ENCODE data around the gene SIRT5.

The SIRT5 gene

GRCh38 chr6:13589801-13590200 is 15.4 kb downstream of the SIRT5 start:
- no peak for DNase-seq (ENCODE audit: low read depth in 2 of 2)

DNA sequence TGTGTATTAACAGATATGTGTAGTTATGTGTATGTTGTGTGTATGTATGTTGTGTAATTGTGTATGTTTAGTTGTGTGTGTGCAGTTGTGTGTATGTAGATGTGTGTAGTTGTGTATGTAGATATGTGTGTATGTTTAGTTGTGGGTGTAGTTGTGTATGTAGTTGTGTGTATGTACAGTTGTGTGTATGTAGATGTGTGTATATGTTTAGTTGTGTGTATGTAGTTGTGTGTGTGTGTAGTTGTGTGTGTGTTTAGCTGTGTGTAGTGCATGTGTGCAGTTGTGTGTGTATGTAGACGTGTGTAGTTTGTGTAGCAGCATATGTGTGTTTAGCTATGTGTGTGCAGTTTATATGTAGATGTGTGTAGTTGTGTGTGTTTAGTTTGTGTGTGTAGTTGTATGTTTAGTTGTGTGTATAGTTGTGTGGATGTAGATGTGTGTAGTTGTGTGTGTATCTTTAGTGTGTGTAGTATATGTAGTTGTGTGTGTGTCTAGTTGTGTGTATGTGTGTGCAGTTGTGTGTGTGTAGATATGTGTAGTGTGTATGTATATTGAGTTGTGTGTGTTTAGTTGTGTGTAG is 16.3 kb downstream of the SIRT5 start:
- DNase-seq (ENCODE audit: low read depth in 2 of 2): no peak

GRCh38 chr6:13591205-13591921 is 17.0 kb downstream of the SIRT5 start:
- DNase-seq (ENCODE audit: low read depth in 2 of 2): no peak

DNA sequence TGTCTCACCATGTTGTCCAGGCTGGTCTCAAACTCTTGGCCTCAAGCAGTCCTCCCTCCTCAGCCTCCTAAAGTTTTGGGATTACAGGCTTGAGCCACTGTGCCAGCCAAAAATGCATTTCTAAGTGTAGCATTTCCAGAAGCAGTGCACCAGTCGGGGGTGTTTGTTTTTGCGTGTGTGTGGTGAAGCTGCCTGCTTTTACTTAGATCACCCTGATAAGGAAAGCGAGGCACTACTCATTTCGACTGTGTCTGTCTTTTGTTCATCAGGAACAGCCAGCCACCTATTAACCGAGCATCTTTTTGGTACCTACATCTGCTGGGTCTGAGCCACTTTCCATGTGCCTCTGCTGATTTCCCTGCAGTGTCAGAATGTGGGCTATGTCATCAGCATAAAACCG is 18.7 kb downstream of the SIRT5 start:
- no peak for DNase-seq (ENCODE audit: low read depth in 2 of 2)

DNA sequence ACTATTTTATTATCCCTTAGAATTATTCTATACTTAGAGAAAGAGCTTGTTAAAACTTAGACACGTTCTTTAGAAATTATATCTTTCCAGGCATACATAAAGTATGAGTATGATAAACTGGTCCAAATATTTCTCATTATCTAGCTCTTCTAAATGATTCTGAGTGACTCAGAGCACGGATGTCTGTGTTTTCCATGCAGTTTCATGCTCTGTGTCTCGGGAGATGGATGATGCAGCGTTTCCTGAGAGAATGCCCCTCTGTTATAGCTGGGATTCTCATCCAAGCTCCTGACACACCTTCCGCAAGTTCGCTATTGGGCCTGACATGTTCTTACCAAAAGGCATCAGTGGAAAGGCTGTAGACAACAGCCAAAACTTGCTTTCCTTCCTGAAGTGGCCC is 19.3 kb downstream of the SIRT5 start:
- no peak for DNase-seq (ENCODE audit: low read depth in 2 of 2)

GRCh38 chr6:13597073-13597472 is 22.7 kb downstream of the SIRT5 start:
- DNase-seq (ENCODE audit: low read depth in 2 of 2): no peak

- DNase-seq (ENCODE audit: low read depth in 2 of 2): no peak
These were observed 25.6 kb downstream of the SIRT5 start for GRCh38 chr6:13600036-13600435.

DNA sequence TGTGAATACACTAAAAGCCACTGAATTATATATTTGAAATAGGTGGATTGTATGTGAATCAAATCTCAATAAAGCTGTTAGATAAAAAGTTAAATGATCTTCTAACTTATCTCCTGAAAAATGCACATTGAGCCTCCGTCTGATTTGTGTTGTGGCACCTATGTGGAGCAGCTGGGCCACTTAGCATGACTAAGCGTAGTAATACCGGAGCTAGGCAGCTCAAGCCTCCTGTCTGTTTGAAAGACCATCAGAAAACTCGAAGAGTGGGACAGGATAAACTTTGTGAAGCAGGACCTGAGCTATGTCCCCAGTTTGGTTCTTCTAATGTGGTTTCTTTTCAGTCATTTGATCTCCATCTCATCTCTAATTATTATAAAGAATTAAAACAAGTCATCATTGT is 29.7 kb downstream of the SIRT5 start:
- DNase-seq (ENCODE audit: low read depth in 2 of 2): no peak

- DNase-seq (ENCODE audit: low read depth in 2 of 2): no peak
These were observed 30.4 kb downstream of the SIRT5 start for GRCh38 chr6:13604546-13605416.

- no peak for DNase-seq (ENCODE audit: low read depth in 2 of 2)
These were observed 31.2 kb downstream of the SIRT5 start for GRCh38 chr6:13605634-13606033.

DNA sequence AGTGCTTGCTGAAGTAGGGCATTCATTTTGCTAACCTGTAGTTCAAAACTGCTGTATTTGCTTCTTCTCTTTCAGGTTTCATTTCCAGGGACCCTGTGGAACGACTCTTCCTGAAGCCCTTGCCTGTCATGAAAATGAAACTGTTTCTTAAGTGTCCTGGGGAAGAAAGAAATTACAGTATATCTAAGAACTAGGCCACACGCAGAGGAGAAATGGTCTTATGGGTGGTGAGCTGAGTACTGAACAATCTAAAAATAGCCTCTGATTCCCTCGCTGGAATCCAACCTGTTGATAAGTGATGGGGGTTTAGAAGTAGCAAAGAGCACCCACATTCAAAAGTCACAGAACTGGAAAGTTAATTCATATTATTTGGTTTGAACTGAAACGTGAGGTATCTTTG is 37.3 kb downstream of the SIRT5 start:
- no peak for DNase-seq (ENCODE audit: low read depth in 2 of 2)

DNA sequence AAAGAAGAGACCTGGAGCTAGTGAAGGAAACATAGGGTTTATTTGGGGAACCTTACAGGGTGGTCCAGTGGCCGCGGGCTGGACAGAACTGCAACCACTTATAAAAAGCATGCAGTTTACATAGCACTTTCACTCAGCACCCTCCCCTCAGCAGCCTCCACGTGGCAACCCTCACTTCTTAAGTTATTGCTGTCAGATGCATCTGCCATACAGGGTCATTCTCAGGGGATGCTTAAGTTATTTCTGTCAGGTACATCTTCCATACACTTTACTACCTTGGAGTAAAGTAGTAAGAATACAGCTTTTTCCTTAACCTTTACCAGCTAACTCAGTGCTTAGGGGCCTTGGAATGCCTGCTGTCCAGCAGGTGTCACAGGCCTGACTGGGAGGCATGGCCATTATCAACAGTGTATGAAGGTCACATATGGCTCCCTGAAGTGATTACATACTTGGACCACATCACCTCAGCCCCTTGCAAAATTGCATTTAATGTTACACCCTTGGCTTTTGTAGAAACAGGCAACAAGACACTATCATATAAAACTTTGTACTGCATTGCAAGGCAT is 38.7 kb downstream of the SIRT5 start:
- DNase-seq (ENCODE audit: low read depth in 2 of 2): no peak

- peak in 1 of 2 donors; percentile 15 for DNase-seq (ENCODE audit: low read depth in 2 of 2)
These were observed 39.9 kb downstream of the SIRT5 start for GRCh38 chr6:13614126-13614925.

DNA sequence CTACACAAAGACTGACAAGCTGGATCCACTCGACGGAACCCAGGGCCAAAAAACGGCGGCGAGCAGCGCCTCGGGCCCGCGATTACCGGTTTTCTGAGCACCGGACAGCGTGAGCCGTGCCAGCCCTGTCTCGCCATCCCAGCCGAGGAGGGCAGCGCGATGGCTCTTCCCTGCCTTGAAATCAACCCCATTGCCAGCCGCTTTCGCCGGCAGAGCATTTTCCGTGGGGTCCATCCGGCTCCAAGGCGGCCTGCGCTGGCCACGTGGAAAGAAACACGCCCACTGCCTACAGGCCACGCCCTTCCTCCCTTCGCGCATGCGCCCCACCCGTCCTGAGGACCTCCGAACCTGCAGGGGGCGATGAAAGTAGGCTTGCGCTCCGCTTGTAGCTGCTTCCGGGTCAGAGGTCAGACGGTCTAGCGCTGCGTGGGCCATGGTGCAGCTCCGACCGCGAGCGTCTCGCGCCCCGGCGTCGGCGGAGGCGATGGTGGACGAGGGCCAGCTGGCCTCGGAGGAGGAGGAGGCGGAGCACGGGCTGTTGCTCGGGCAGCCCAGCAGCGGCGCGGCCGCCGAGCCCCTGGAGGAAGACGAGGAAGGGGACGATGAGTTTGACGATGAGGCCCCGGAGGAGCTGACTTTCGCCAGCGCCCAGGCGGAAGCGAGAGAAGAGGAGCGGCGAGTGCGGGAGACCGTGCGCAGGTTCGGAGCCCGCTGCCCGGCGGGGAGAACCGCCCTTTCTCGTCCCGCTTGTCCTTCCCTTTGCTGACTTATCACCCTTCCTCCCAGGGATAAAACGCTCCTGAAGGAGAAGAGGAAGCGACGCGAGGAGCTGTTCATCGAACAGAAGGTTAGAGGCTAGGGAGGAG is 40.8 kb downstream of the SIRT5 start, which contains the start of gene NOL7:
NOL7 (plus strand) TSS at position 410 of the 866 bp plus-strand sequence; CDS start at position 434, 24 bp downstream.
- DNase-seq (ENCODE audit: low read depth in 2 of 2): peak; percentile 95 to 97

DNA sequence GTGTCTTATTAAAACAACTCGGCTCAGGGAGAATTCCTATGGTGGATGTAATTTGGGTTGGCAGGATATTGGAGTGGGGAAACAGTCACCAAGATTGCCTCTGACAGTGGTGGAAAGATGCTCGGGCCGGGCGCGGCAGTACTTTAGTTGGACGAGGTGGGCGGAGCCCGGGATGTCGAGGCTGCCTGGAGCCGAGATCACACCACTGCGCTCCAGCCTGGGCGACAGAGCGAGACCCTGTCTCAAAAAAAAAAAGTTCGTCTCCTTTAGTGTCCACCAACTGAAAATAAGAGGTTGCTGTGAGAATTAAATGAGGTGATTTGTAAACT is 41.4 kb downstream of the SIRT5 start:
- DNase-seq (ENCODE audit: low read depth in 2 of 2): peak; percentile 12 to 29

GRCh38 chr6:13617066-13617465 is 42.7 kb downstream of the SIRT5 start:
- DNase-seq (ENCODE audit: low read depth in 2 of 2): no peak

- no peak for DNase-seq (ENCODE audit: low read depth in 2 of 2)
These were observed 50.5 kb downstream of the SIRT5 start for GRCh38 chr6:13624871-13625288.

DNA sequence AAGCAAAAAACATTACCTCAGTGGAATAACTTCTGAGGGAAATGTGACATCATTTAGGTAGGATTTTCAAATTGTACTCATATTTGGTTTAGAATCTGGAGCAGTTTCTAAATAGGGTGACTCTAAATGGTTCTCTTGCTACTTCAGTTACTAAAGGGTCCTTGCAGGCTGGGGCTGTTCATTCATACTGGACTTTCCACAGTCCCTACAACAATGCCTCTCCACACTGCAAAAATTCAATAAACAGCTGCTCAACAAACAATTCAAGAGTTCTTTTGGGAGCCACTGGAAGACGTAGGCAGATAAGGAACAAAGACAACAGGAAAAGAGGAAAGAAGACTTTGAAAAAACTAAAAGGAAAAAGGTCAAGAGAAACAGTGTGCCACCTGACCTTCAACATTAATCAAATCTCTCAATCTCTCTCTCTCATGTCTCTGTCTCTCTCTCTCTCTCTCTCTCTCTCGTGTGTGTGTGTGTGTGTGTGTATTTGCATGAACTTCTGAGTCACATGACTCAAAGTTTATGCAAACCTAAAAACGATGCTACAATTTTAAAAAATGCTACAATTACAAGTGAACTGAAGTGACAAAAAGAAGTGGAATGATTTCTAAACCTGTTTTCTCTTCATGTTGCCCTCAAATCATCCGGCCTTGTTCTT is 55.2 kb downstream of the SIRT5 start:
- DNase-seq (ENCODE audit: low read depth in 2 of 2): no peak

DNA sequence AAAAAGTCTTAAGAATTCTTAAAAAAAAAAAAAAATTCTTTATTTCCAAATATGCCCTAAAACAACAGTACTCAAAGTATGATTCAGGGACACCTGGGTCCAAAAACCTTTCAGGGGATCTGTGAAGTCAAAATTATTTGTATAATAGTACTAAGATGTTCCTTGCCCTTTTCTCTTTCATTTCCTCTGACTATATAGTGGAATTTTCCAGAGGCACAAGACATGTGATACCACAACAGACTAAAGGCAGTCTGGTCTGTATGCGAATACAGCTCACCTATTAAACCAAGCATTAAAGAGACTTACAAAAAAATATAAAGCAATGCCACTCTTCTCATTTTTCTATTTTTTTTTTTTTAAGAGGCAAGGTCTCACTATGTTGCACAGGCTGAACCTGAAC is 56.1 kb downstream of the SIRT5 start:
- DNase-seq (ENCODE audit: low read depth in 2 of 2): no peak

DNA sequence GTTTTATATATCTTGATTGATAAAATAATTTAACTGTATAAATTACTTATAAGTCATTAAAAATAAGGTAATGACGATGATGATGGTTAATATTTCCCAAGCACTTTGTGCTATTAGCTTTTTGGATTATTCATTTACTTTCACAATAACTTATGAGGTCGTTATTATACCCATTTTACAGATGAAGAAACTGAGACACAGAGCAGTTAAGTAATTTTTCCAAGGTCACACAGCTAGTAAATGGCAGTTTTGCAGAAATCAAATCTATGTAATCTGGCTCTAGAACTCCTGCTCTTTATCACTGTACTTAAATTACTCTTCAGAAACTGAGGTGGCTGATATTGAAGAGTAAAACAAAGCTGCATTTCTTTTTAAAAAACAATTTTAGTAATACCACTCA is 58.9 kb downstream of the SIRT5 start:
- DNase-seq (ENCODE audit: low read depth in 2 of 2): no peak
